T-helper 1 cell (primary cell): Measurements from ENCODE around the gene EIF2S2.
A peak's percentile ranks its signal among the peaks of the same experiment; 100 is the strongest.

Experiments used
- DNase-seq, 5 donors: peaks; one replicate each; pipeline ENCODE4 v3.0.0-alpha.2; 2012 to 2020

Gene EIF2S2

DNA sequence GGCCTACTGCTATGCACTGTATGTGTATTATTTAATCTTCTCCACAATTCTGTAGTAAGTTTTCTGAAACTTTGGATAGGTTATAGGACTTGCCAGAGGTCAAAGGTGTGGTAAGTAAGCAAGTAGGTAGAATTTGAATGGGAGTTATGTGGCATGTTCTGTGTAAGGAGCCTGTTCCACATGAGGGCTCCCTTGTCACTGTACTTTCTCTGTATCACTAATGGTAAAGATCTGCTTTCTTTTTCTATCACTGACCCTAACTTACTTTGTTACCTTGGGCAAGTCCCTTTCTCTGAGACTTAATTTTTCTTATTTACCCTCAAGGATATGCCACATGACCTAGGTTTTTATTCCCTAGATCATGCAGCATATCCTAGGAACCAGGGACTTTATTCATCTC lies 50.3 kb downstream of the EIF2S2 start:
- DNase-seq: no peak

DNA sequence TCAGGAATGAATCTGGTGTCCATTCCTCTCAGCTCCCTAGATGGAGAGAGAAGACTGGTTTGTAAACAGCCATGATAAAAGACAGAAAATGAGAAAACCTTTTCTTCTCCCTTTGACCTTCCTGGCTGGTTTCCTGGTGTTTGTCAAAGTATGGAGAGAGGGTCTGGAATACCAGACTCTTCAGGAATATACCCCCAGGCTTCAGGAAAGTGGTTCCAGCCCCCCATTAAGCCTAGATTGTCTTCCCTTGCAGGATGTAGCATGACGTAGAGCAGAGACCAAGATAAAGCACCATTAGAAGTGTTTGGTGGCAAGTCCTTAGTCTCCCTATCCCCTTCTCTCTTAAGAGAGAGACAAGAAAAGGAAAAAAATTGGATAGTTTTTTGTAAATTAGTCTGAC lies 51.1 kb downstream of the EIF2S2 start:
- DNase-seq: no peak

DNA sequence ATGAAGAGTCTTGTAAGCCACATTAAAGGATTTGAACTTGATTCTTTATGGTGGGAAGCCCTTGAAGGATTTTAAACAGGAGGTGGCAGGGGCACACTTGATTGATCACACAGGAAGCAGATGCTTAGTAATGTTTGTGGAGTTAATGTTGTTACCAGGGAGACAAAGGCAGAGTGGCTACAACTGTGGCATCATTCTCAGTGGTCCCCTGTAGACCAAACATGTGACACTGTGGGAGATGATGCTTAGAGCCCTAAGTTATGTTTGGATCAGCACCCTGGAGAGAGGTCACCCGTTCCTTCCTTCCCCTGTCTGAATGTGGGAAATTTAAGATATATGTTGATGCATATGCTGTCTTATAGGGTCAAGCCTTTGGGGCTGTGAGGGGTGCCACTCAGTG lies 53.2 kb downstream of the EIF2S2 start:
- DNase-seq: peak in 1 of 5 donors; percentile 18

DNA sequence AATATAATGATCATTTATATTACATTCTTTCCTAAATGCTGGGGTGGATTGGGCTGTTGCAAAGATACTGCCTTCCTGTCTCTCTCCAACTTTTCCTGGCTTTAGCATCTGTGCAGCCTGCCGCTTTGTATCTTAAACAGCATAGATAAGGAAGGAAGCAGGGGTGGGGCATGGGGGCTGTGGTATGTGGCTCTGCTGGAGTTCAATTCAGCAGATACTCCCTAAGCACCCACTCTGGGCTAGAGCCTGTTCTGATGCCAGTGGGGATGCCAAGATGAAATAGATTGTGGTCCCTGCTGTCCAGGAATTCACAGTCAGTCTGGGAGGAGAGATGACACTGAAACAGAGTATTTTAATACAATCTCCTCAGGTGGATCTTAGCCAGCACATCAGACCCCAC lies 56.8 kb downstream of the EIF2S2 start:
- no peak for DNase-seq

DNA sequence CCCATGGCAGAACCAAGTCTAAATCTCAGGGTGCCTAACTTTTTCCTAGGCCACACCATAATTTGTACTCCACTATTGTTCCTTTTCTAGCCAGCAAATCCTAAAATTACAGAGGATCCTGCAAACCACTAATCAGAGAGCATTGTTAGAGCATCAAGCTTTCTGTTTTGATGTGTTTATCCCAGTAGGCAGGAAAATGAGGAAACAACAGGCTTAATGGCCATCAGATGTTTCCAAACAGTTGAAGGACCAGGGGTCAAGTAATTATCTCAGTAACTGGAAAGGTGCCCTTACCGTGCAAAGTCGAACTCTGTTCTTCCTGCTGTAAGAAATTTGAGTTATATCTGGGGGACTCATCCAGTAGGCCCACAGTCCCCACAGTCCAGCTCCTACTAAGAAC lies 59.6 kb downstream of the EIF2S2 start:
- DNase-seq: no peak

DNA sequence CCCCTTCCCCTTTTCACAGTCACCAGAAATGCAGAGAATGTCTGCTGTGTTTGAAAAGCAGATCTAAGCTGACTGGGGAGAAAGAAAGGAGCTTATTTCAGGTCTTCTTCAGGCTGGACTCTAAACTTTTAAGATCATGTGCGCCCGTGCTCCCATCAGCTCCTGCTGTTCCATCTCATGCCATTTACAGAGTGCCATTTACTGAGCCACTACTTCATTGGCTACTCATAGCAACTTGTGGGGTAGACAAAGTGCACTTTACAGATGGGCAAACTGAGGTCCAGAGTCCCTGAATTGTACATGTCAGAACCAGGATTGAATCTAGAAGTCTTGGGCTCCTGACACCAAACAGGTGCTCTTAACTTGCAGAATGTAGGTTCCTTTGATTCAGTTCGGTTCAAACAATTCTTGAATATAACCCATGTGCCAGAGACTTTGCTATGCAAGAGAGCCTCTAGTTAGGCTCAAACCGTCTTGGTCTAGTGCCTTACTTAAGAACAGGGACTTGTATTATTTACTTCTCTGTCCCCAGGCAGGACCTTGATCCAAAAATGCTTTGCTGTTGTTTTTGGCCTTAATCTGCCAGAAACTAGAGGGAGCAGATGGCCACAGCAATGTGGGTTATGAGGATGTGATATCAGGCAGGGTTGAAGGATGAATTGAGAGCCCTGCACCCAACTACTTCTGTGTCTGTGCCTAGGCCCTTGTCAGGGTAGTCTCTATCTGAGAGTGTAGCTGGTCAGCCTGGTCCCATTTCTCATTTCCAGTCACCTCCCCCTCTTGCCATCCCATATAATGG lies 61.9 kb downstream of the EIF2S2 start:
- DNase-seq: no peak

DNA sequence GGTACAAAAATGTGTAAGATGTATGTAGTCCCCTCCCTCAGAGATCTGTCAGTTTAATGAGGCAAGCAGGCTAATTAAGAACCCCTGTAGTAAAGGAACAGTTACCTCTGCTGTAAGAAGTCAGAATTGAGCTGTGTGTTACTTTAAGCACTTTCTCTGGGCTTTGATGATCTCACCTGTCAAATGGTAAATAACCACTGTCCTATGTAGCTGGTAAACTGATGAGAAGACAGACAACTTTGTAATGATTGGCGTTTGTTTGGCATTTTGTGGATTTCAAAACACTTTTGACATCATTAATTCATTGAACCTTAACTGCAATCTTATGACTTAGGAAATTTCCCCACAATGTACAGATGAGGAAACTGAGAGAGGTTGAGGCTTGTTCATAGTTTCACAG lies 62.7 kb downstream of the EIF2S2 start:
- no peak for DNase-seq

DNA sequence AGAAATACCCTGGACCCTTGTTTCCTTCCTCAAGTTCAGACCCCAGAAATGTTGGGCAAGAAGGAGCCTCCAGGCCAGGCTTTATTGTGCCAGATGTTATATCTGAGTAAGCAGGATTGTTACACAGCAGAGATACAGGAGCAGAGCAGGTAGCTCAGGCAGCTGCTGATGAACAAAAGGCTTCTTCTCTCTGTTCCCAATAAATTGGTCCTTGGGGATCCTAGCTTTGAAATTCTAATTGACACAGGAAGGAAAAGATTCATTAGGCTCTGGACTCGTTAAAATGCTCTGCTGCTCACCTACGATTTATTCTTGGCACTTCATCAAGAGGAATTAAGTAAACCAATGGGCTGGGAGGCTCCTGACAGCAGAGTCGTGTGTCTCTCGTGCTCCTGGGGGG lies 64.1 kb downstream of the EIF2S2 start:
- DNase-seq: no peak

DNA sequence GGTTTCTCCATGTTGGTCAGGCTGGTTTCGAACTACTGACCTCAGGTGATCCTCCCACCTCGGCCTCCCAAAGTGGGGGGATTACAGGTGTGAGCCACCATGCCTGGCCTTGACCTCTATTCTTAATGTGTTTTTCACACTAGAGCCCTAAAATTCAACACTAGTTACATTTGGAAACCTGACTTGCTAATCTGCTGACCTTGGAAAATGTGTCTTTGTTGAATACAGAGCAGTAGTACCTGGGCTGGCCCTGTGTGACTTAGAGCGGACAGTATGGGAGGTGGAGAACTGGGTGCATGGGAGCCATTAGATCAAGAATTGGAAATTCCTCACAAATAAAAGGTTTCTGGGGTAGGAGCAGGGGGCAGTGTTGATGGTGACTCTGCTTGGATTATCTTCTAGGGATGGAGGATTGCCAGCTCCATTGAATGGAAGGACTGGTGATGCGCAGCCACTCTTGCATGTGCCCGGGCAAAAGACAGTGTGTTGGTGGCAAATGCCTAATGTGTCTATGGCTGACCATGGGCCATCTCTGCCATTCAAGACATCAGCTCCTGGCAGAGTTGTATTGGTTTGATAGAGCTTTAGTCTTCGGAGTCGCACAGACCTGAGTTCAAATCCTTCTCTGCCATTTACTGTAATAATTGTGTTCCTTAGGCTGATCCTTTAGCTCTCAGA lies 64.9 kb downstream of the EIF2S2 start:
- no peak for DNase-seq

DNA sequence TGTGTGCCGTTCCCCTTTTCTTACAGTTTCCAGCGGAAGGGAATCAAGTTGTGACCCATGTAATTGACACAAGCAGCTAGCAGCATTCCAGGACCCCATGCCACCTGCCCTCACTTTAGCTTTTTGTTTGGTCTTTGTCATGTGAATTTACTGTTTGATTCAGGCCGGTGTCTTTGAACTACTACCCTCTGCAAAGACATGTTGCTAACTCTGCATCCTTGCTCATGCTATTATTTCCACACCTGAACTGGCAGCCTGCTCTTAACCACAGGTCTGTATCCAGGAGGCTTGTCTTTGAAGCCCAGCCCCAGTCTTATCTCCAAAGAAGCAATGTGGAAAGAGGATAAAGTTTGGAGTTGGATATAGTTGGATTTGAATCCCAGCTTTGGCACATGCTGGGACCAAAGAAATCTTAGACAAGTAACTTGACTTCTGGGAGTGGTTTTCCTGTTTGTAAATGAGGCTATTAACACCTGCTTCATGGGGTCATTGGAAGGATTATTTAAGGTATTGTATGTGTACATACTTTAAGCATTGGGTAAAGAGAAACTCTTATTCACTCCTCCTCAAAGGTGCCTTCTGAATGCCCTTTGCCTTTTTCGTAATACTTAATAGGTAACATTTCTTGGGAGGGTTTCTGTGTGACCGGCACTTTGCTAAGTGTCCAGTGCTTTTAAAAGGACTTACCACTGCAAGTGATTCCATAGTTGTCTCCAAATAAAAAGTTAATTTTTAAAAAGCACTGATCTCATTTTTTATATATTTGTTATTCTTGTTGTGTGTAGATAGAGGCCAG lies 65.9 kb downstream of the EIF2S2 start:
- no peak for DNase-seq

DNA sequence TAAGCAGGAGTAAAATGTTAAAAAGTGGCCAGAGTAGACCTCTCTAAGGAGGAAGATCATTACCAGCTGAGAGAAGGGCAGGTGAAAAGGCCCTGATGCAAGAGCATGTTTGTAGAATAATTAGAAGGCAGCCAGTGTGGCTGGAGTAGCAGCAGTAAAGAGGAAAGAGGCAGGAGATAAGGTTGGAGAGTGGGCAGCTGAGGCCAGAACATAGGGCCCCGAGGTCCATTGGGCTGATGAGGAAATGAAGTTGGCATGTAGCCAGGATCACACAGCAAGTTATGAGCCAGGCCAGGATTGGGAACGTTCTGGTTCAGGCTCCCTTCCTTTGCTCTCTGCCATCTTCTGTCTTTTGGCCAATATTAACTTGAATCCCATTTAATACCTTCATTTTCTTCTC lies 66.7 kb downstream of the EIF2S2 start:
- no peak for DNase-seq

DNA sequence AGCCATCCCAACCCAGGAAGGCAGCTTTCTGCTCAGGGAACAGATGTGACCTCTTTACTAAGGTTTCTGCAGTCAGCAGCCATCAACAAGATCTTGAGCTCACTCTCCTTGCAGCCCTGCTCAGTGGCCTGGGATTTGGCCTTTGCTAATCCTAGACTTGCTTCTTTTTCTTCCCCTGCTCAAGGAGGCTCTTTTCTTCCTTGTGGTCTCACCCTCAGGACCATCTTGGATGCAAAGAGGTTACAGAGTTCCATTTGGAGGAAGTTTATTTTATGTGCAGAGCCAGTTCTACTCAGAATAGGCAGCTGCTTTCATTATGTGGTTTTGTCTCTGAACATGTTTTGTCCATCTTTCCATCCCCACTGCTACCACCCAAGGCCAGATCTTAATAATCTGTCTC lies 69.0 kb downstream of the EIF2S2 start:
- no peak for DNase-seq

DNA sequence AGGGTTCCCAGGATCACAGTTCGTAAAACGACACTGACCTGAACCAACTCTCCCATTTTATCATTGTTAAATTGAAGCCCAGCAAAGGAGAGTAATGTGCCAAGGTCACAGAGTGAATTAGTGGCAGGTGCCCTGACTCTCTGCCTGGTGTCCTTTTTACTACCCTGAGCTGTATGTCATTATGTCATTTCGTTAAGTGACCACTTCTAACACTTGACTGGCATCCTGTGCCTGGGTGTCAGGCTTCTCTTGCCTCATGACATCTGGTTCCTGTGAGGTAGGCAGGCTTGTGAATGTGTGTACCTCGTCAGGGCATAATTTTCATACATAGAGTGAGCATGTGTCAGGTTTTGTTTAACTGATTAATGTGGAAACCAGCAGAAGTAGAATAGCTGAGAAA lies 69.8 kb downstream of the EIF2S2 start:
- no peak for DNase-seq

DNA sequence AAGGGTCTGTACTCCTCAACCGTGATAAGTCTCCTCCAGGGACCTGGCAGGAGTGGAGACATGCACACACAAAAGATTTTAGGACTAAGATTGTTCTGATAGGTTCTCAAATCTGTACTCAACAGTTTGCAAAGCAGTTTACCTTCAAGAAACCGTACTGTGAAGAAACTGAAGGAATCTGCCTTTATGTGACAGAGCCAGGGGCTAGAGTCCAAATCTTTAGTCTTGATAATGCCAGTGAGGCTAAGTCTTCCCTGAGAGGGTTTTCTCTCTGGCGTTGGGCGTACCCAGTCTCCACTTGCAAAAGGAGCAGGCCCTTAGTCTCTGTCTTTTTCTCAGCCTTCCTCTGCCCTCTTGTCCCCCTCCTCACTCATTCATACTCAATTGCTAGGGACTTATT lies 70.8 kb downstream of the EIF2S2 start:
- no peak for DNase-seq

DNA sequence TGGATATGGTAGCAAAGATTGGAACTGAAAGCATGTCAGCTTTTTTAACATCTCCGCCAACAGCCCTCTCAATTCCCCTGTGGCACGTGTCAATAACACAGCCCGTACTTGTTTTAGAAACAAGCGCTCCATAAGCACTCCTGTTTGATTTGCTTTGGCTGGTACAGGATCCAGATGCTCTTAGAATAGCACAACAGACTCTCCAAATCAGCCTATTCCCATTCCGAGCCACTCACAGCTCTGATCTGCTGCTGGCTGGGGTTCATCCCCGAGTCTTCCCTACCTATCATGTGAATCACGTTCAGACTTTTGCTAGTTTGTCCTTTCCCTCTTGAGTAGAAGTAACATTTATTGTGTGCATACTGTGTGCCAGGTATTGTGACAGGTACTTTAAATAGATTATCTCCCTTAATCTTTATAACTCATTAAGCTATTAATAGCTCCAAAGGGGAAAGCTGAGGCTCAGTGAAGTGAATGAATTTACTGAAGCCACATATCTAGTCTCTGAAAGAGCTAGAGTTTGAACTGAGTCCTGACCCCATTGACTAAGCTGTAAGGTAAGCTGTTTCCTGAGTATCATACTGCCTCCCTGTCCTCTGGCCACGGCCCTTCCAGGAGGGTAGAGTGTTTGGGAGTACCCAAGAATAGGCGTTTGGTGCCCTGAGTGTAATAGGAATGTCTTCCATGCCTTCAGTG lies 71.6 kb downstream of the EIF2S2 start:
- DNase-seq: no peak
